ENCODE results near the gene FAM111B.

DNA sequence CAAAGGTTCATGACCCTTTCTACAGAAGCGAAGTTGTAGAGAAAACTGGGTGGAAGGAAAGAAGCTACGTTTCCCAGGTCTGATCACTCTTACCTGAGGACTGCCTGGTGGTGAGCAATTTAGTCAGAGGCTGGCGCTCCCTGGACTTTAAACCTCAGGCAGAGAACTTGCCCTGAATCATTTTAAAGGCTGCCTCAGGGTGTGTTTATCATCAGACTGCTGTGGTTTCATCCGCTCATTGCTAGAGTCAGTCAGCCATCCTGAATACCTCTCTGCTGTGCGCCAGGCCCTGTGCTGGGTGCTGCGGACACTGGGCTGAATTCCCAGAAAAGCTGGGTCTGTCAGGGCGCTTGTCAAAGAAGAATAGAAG is 67.6 kb downstream of the FAM111B start:
- TF ChIP-seq, protein P1, sequence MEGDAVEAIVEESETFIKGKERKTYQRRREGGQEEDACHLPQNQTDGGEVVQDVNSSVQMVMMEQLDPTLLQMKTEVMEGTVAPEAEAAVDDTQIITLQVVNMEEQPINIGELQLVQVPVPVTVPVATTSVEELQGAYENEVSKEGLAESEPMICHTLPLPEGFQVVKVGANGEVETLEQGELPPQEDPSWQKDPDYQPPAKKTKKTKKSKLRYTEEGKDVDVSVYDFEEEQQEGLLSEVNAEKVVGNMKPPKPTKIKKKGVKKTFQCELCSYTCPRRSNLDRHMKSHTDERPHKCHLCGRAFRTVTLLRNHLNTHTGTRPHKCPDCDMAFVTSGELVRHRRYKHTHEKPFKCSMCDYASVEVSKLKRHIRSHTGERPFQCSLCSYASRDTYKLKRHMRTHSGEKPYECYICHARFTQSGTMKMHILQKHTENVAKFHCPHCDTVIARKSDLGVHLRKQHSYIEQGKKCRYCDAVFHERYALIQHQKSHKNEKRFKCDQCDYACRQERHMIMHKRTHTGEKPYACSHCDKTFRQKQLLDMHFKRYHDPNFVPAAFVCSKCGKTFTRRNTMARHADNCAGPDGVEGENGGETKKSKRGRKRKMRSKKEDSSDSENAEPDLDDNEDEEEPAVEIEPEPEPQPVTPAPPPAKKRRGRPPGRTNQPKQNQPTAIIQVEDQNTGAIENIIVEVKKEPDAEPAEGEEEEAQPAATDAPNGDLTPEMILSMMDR (IDR thresholded peaks at IDR 0.05; ENCODE audit: control extremely low read depth in 1 of 3, insufficient read depth in 1 of 3, low read depth in 1 of 3, low read length in 3 of 3) = no peak
- no peak for TF ChIP-seq EP300 (IDR thresholded peaks at IDR 0.05; ENCODE audit: borderline replicate concordance in 1 of 2, low read depth in 2 of 2, low read length in 2 of 2)
- TF ChIP-seq SIRT6 (IDR thresholded peaks at IDR 0.05; ENCODE audit: low read length) = no peak
- TF ChIP-seq RAD21 (IDR thresholded peaks at IDR 0.05 in 1 of 2, conservative IDR thresholded peaks at IDR 0.05 in 1 of 2; ENCODE audit: low read depth in 2 of 2, low read length in 2 of 2) = no peak
- no peak for TF ChIP-seq GTF2F1 (IDR thresholded peaks at IDR 0.05; ENCODE audit: borderline replicate concordance, low read depth, low read length)
- TF ChIP-seq YY1 (IDR thresholded peaks at IDR 0.05; ENCODE audit: low read depth, low read length) = no peak
